Endodermal cell (in vitro differentiated cells): ENCODE data around the gene PTPRT. TPM values are rescaled to one million over a fixed set of nuclear protein-coding genes. Genes with fewer than 3 reads are reported as not detected.

ENCODE experiments used
- DNase-seq: peaks from one replicate; pipeline ENCODE4 v3.0.0-alpha.2; 2017
- H3K27ac ChIP-seq: 2 replicates; pipeline ENCODE4 v1.5.1; 2013; ENCODE audit warnings: mild to moderate bottlenecking, low read depth, low read length, moderate library complexity
- H3K27me3 ChIP-seq: 2 replicates; pipeline ENCODE4 v1.6.1; 2013; ENCODE audit warnings: mild to moderate bottlenecking, low read length, moderate library complexity; ENCODE audit not compliant: insufficient read depth, control insufficient read depth, poor library complexity, severe bottlenecking
- H3K36me3 ChIP-seq: 2 replicates; pipeline ENCODE4 v1.7.0; 2013; ENCODE audit warnings: mild to moderate bottlenecking, low read length, moderate library complexity; ENCODE audit not compliant: control insufficient read depth, insufficient read depth
- H3K4me1 ChIP-seq: one replicate; pipeline ENCODE4 v1.7.0; 2013; ENCODE audit warnings: low read length; ENCODE audit not compliant: control insufficient read depth, insufficient read depth
- H3K4me3 ChIP-seq: 2 replicates; pipeline ENCODE4 v1.5.1; 2013; ENCODE audit warnings: mild to moderate bottlenecking, low read length, moderate library complexity
- H3K9ac ChIP-seq: 2 replicates; pipeline ENCODE4 v1.6.1; 2013; ENCODE audit warnings: mild to moderate bottlenecking, low read length, moderate library complexity; ENCODE audit not compliant: poor library complexity, severe bottlenecking; ENCODE audit errors: extremely low read depth
- H3K9me3 ChIP-seq: 2 replicates; pipeline ENCODE4 v1.6.1; 2013; ENCODE audit warnings: mild to moderate bottlenecking, low read length, moderate library complexity; ENCODE audit not compliant: control insufficient read depth
- H3K27ac Mint-ChIP-seq: 2 replicates; pipeline ENCODE4 v1.8.0; 2020; ENCODE audit warnings: mixed read lengths
- H3K27me3 Mint-ChIP-seq: 2 replicates; pipeline ENCODE4 v1.8.0; 2021; ENCODE audit warnings: mild to moderate bottlenecking, mixed read lengths; ENCODE audit not compliant: insufficient read depth
- H3K36me3 Mint-ChIP-seq: 2 replicates; pipeline ENCODE4 v1.8.0; 2020; ENCODE audit warnings: low read depth, mixed read lengths
- H3K4me1 Mint-ChIP-seq: 2 replicates; pipeline ENCODE4 v1.8.0; 2020; ENCODE audit warnings: mixed read lengths
- H3K4me3 Mint-ChIP-seq: 2 replicates; pipeline ENCODE4 v1.8.0; 2020; ENCODE audit warnings: mild to moderate bottlenecking, moderate library complexity, mixed read lengths
- H3K9me3 Mint-ChIP-seq: 2 replicates; pipeline ENCODE4 v1.8.0; 2020; ENCODE audit warnings: mild to moderate bottlenecking, mixed read lengths
- CTCF ChIP-seq: fragments of 200-600 bp; sonication (generic); conservative IDR thresholded peaks from 2 replicates; pipeline ENCODE4 v1.5.0; 2021; ENCODE audit warnings: antibody characterized with exemption, mild to moderate bottlenecking
- WGBS, 2 experiments: methylation state at CpG; one replicate each; pipeline versions ENCODE4 v1.1.5 to v1.1.7; 2013; ENCODE audit warnings: missing lambda C conversion rate in 2 of 2, mixed read lengths in 1 of 2; ENCODE audit not compliant: insufficient coverage in 1 of 2, insufficient read length in 1 of 2; 5-methylcytosine and 5-hydroxymethylcytosine counted together
- total RNA-seq, 2 donors: library from RNA; stranded (reverse); fragmentation: NEBNext Ultra II Directional in 1 of 2; extraction: Animal tissue kit (Norgen Biotek cat#: 25700) in 1 of 2; gene quantifications; 2 replicates in 1 of 2; 3 replicates in 1 of 2; pipeline ENCODE4 v1.2.1, GENCODE V29; 2021

Gene PTPRT
- total RNA-seq, 2 donors from 2014 or later, result 2.3 to 2.7 TPM

GRCh38 chr20:42376131-42376530 lies 813.6 kb downstream of the PTPRT start:
- H3K27me3 ChIP-seq, result no peaks in the 10 kb centered on the region
- Mint-ChIP-seq H3K9me3 (no peaks in the 10 kb centered on the region), H3K27ac (no peak overlapping the region), H3K36me3 (no peaks in the 10 kb centered on the region), H3K27me3 (peaks cover 2% of the 10 kb centered on the region), H3K4me3 (no peak overlapping the region), H3K4me1 (no peaks in the 10 kb centered on the region)
- H3K36me3 ChIP-seq, result no peaks in the 10 kb centered on the region
- H3K4me1 ChIP-seq, result no peaks in the 10 kb centered on the region
- 88 to 94% methylated on average over 6 of the region's 6 CpGs for WGBS, 2 experiments
- peaks cover 13% of the 10 kb centered on the region for H3K9me3 ChIP-seq
- H3K4me3 ChIP-seq, result no peak overlapping the region
- H3K27ac ChIP-seq, result no peak overlapping the region
- no peak for DNase-seq
- H3K9ac ChIP-seq, result no peak overlapping the region
- no peak for TF ChIP-seq CTCF

DNA sequence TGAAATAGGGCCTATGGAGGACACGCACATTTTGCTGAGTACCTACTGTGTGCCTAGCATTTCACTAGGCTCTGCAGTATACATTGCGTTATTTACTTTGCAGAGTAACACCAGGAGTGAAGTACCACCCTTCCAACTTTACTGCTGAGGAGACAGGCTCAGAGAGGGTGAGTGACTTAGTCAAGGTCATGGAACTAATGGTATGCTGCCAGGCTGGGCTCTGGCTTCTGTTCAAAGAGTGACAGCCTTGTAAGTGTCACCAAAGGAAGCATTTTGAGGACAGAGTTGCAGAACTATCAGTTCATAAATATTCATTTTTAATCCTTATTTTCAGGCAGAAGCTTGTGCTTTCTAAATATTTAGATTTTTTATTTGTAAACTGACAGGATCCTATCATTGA lies 816.7 kb downstream of the PTPRT start:
- Histone ChIP-seq H3K9me3 (no peaks in the 10 kb centered on the region), H3K36me3 (no peaks in the 10 kb centered on the region), H3K27ac (no peak overlapping the region), H3K9ac (no peak overlapping the region), H3K4me1 (no peaks in the 10 kb centered on the region), H3K27me3 (no peaks in the 10 kb centered on the region), H3K4me3 (no peak overlapping the region)
- Mint-ChIP-seq H3K27me3 (peaks cover 9% of the 10 kb centered on the region), H3K36me3 (no peaks in the 10 kb centered on the region), H3K4me3 (no peak overlapping the region), H3K27ac (no peak overlapping the region), H3K9me3 (no peaks in the 10 kb centered on the region), H3K4me1 (no peaks in the 10 kb centered on the region)
- peak; percentile 10 for DNase-seq
- TF ChIP-seq CTCF, result no peak
- 71 to 86% methylated on average over 1 to 2 of the region's 2 CpGs for WGBS, 2 experiments

DNA sequence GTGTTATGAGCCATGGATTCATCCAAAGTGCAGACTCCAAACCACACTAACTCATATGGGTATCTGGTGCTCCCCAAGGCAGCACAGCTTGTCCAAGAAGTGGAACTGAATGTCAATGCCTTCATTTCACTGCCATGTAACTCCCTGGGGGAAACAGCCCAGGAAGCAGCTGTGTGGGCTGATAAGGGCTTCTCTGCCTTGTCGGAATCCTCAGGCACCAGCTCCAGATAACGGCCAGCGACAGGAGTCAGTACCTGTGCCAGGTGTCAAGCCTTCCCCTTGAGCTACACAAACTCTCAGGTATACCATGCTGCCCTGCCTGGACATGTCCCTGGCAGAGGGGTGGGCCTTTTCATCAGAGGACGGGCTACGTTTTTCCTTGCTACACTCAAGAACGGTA lies 819.6 kb downstream of the PTPRT start:
- TF ChIP-seq CTCF, result no peak
- no peak for DNase-seq
- Mint-ChIP-seq H3K27ac (no peak overlapping the region), H3K9me3 (no peaks in the 10 kb centered on the region), H3K4me1 (no peaks in the 10 kb centered on the region), H3K27me3 (peaks cover 14% of the 10 kb centered on the region), H3K36me3 (no peaks in the 10 kb centered on the region), H3K4me3 (no peak overlapping the region)
- Histone ChIP-seq H3K9me3 (no peaks in the 10 kb centered on the region), H3K36me3 (no peaks in the 10 kb centered on the region), H3K27me3 (no peaks in the 10 kb centered on the region), H3K27ac (no peak overlapping the region), H3K9ac (no peak overlapping the region), H3K4me3 (no peak overlapping the region), H3K4me1 (no peaks in the 10 kb centered on the region)
- 79 to 87% methylated on average over 6 of the region's 6 CpGs for WGBS, 2 experiments
